HCT116 (cell line): ENCODE results near the gene AKT1. TPM values are rescaled to one million over a fixed set of nuclear protein-coding genes. Genes with fewer than 3 reads are reported as not detected.
A peak's percentile ranks its signal among the peaks of the same experiment; 100 is the strongest.

Experiments used
- ATAC-seq: fragments of 200-7000 bp; cut with Tn5 transposase; 2 replicates; pipeline ENCODE4 v1.9.1; 2020; ENCODE audit warnings: mild to moderate bottlenecking, moderate library complexity
- BruUV-seq: library from RNA; stranded (reverse); fragments of 400-500 nt; replicated peaks from 2 replicates; lab custom pipeline; 2021; lab: Mats Ljungman, UMichigan
- CTCF ChIA-PET: fragments of 300-600 bp; sonication (Branson Sonifier 250); formaldehyde crosslinking; loops from one replicate; lab custom pipeline; 2021; ENCODE audit warnings: antibody characterized with exemption; lab: Charles Lee
- POLR2A ChIA-PET: fragments of 300-600, 350-600 bp; sonication (Branson Sonifier 250); formaldehyde crosslinking; loops from one replicate; lab custom pipeline; 2021; ENCODE audit warnings: antibody characterized with exemption; lab: Charles Lee
- RAD21 ChIA-PET, 2 experiments: fragments of 300-600 bp; sonication (Branson Sonifier 250); formaldehyde crosslinking; loops; one replicate each; lab custom pipeline; 2023; ENCODE audit warnings: low total read pairs in 2 of 2; ENCODE audit not compliant: uncharacterized antibody in 2 of 2, unreplicated experiment in 2 of 2, low non-redundant PET in 1 of 2; lab: Charles Lee
- DNase-seq: peaks from one replicate; pipeline ENCODE4 v3.0.0-alpha.2; 2010; ENCODE audit warnings: low read depth, low spot score
- H2AFZ ChIP-seq: fragments of 200-600 bp; shearing (Covaris generic), sonication (generic); 2 replicates; pipeline ENCODE4 v1.6.1; 2017; ENCODE audit warnings: low read depth, mixed run types, mixed read lengths, antibody characterized with exemption, low read length; ENCODE audit not compliant: poor library complexity, severe bottlenecking
- H3K27ac ChIP-seq: 2 replicates; pipeline ENCODE4 v1.5.1; 2012; ENCODE audit warnings: low read depth, low read length
- H3K27me3 ChIP-seq: fragments of 200-600 bp; sonication (generic); 2 replicates; pipeline ENCODE4 v1.6.1; 2016; ENCODE audit warnings: mixed run types, low read length, mixed read lengths; ENCODE audit not compliant: insufficient read depth
- H3K36me3 ChIP-seq, 2 experiments: fragments of 200-500 bp in 1 of 2; fragments of 200-600 bp in 1 of 2; sonication (Bioruptor generic) in 1 of 2; sonication (generic) in 1 of 2; 2 replicates each; pipeline versions ENCODE4 v1.5.1 to v1.6.1; 2014 to 2016; ENCODE audit warnings: low read length in 2 of 2, inconsistent platforms in 1 of 2, mixed read lengths in 1 of 2, mixed run types in 1 of 2; ENCODE audit not compliant: insufficient read depth in 2 of 2, control insufficient read depth in 1 of 2
- H3K4me1 ChIP-seq, 2 experiments: fragments of 200-600 bp in 1 of 2; sonication (generic) in 1 of 2; 2 replicates each; pipeline versions ENCODE4 v1.5.1 to v1.6.1; 2012 to 2017; ENCODE audit warnings: low read length in 2 of 2, inconsistent platforms in 1 of 2, mild to moderate bottlenecking in 1 of 2, mixed read lengths in 1 of 2, mixed run types in 1 of 2, moderate library complexity in 1 of 2; ENCODE audit not compliant: insufficient read depth in 2 of 2, control insufficient read depth in 1 of 2
- H3K4me2 ChIP-seq: fragments of 200-600 bp; sonication (generic); 2 replicates; pipeline ENCODE4 v1.6.1; 2017; ENCODE audit warnings: mixed run types, low read length, mixed read lengths
- H3K4me3 ChIP-seq, 2 experiments: fragments of 200-600 bp in 1 of 2; sonication (generic) in 1 of 2; replicated peaks in 1 of 2; 2 replicates each; pipeline ENCODE4 v1.5.1; 2011 to 2016; ENCODE audit warnings: low read length in 2 of 2, control low read depth in 1 of 2, low read depth in 1 of 2, mild to moderate bottlenecking in 1 of 2, mixed read lengths in 1 of 2, mixed run types in 1 of 2
- H3K79me2 ChIP-seq: fragments of 200-600 bp; sonication (generic); 2 replicates; pipeline ENCODE4 v1.6.1; 2017; ENCODE audit warnings: mild to moderate bottlenecking, mixed run types, low read length, moderate library complexity, mixed read lengths; ENCODE audit not compliant: insufficient read depth
- H3K9ac ChIP-seq: fragments of 200-600 bp; sonication (generic); 2 replicates; pipeline ENCODE4 v1.6.1; 2016; ENCODE audit warnings: low read length, mixed read lengths
- H3K9me2 ChIP-seq: fragments of 200-600 bp; sonication (generic), shearing (Covaris generic); 2 replicates; pipeline ENCODE4 v1.6.1; 2017; ENCODE audit warnings: mixed run types, mild to moderate bottlenecking, moderate library complexity; ENCODE audit not compliant: insufficient read depth
- H3K9me3 ChIP-seq, 2 experiments: fragments of 200-500 bp in 1 of 2; fragments of 200-600 bp in 1 of 2; sonication (Bioruptor generic) in 1 of 2; sonication (generic) in 1 of 2; 2 replicates each; pipeline ENCODE4 v1.6.1; 2014 to 2017; ENCODE audit warnings: low read length in 2 of 2, mixed read lengths in 2 of 2, inconsistent platforms in 1 of 2, low read depth in 1 of 2, mild to moderate bottlenecking in 1 of 2, mixed run types in 1 of 2, moderate library complexity in 1 of 2; ENCODE audit not compliant: control insufficient read depth in 1 of 2, insufficient read depth in 1 of 2
- H4K20me1 ChIP-seq: fragments of 200-600 bp; sonication (generic), shearing (Covaris generic); 2 replicates; pipeline ENCODE4 v1.6.1; 2017; ENCODE audit warnings: mixed run types, mild to moderate bottlenecking, moderate library complexity; ENCODE audit not compliant: insufficient read depth
- CBX3 ChIP-seq: IDR thresholded peaks from 2 replicates; pipeline ENCODE4 v1.6.1; 2012; ENCODE audit warnings: low read depth
- CEBPB ChIP-seq: IDR thresholded peaks from 2 replicates; pipeline ENCODE4 v1.6.1; 2012; ENCODE audit warnings: low read depth
- POLR2A ChIP-seq: IDR thresholded peaks from 2 replicates; pipeline ENCODE4 v1.7.0; 2011; ENCODE audit warnings: borderline replicate concordance; ENCODE audit not compliant: insufficient read depth, insufficient read length; ENCODE audit errors: extremely low read depth
- POLR2AphosphoS5 ChIP-seq: IDR thresholded peaks from 2 replicates; pipeline ENCODE4 v1.6.1; 2011; ENCODE audit warnings: mild to moderate bottlenecking, low read depth, low read length, moderate library complexity
- SIN3A ChIP-seq: IDR thresholded peaks from 2 replicates; pipeline ENCODE4 v1.6.1; 2012; ENCODE audit warnings: low read depth
- SP1 ChIP-seq: IDR thresholded peaks from 2 replicates; pipeline ENCODE4 v1.6.1; 2012; ENCODE audit warnings: low read depth
- YY1 ChIP-seq: IDR thresholded peaks from 2 replicates; pipeline ENCODE4 v1.6.1; 2011; ENCODE audit warnings: low read length, low read depth, moderate library complexity, mild to moderate bottlenecking; ENCODE audit not compliant: insufficient replicate concordance; ENCODE audit errors: extremely low read depth
- ZFX ChIP-seq: fragments of 450-650 bp; IDR thresholded peaks from 2 replicates; pipeline ENCODE4 v1.6.1; 2017
- intact Hi-C: fragments of 100-400 bp; cut with micrococcal nuclease; formaldehyde crosslinking; loops from 2 replicates; pipeline ENCODE4 v1.10.0; 2022
- total RNA-seq: library from RNA; stranded (reverse); gene quantifications from one replicate; pipeline ENCODE4 v1.2.1, GENCODE V29; 2021; ENCODE audit not compliant: unreplicated experiment
- TF ChIP-seq, protein P1 (sequence below), 3 experiments: fragments of 200-600 bp in 1 of 3; sonication (generic) in 1 of 3; IDR thresholded peaks in 2 of 3; conservative IDR thresholded peaks in 1 of 3; 2 replicates each; pipeline ENCODE4 v1.5.1; 2012 to 2017; ENCODE audit warnings: low read depth in 2 of 3, low read length in 2 of 3, antibody characterized with exemption in 1 of 3, borderline replicate concordance in 1 of 3, control low read depth in 1 of 3, mild to moderate bottlenecking in 1 of 3, mixed read lengths in 1 of 3, mixed run types in 1 of 3, moderate library complexity in 1 of 3; ENCODE audit not compliant: insufficient read depth in 1 of 3
- TF ChIP-seq, protein P2 (sequence below): IDR thresholded peaks from 2 replicates; pipeline ENCODE4 v1.6.1; 2012; ENCODE audit warnings: low read depth

Gene AKT1
- total RNA-seq, 1 experiment from 2014 or later, result 152 TPM

DNA sequence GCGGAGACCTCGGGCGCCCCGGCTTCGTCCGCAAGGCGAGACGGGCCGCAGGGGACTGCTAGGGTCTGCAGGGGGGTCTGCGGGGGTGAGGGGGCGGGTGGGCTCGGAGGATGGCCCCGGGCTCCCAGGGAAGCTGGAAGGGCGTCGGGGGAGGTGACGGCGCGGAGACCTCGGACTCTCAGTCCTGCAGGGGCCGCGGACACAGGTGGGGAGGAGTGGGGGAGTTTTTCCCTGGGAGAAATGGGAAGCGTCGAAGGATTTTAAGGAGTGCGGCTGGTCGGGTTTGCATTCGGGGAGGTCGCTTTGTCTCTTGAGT, 31.3 kb upstream of the AKT1 start:
- Histone ChIP-seq H3K27me3 (no peaks in the 10 kb centered on the region), H4K20me1 (no peaks in the 10 kb centered on the region), H2AFZ (no peak overlapping the region), H3K4me3 (peak overlapping the region; percentile 45 to 62), H3K27ac (peak overlapping the region; percentile 36; the same call in 1 of the 2 replicates), H3K4me2 (peak overlapping the region; percentile 98)
- ChIA-PET RAD21 (interaction anchor here (0.9 to 1.3 kb wide), 2 partner anchors 58 to 69 kb away, joined by 3 to 5 read pairs (median 4); no protein-coding TSS in a partner anchor), POLR2A (interaction anchor here (1.0 to 1.4 kb wide), 2 partner anchors 58 to 74 kb away, joined by 3 read pairs; partner anchors contain the start of gene SIVA1), CTCF (interaction anchor here (0.6 to 2.3 kb wide), 8 partner anchors 29 to 492 kb away, joined by 3 to 29 read pairs (median 3); no protein-coding TSS in a partner anchor)
- DNase-seq, result no peak
- no TSS peak for BruUV-seq
- TF ChIP-seq CBX3 (no peak), SP1 (no peak)
- TF ChIP-seq, all 23 proteins: peak for 0
- Histone ChIP-seq H3K36me3 (no peaks in the 10 kb centered on the region), H3K4me1 (peaks cover 16 to 22% of the 10 kb centered on the region in 2 experiments), H3K9me2 (no peaks in the 10 kb centered on the region), H3K9me3 (peaks cover 0 to 7% of the 10 kb centered on the region in 2 experiments; a peak in 1 of 4 replicates), H3K9ac (peak overlapping the region; percentile 55; the same call in 1 of the 2 replicates), H3K79me2 (no peaks in the 10 kb centered on the region)
- intact Hi-C loops, result loop anchor here (1.0 to 2.0 kb wide), 2 partner anchors 38 to 59 kb away; partner anchors contain the start of gene CEP170B
- peak; percentile 5 for ATAC-seq

DNA sequence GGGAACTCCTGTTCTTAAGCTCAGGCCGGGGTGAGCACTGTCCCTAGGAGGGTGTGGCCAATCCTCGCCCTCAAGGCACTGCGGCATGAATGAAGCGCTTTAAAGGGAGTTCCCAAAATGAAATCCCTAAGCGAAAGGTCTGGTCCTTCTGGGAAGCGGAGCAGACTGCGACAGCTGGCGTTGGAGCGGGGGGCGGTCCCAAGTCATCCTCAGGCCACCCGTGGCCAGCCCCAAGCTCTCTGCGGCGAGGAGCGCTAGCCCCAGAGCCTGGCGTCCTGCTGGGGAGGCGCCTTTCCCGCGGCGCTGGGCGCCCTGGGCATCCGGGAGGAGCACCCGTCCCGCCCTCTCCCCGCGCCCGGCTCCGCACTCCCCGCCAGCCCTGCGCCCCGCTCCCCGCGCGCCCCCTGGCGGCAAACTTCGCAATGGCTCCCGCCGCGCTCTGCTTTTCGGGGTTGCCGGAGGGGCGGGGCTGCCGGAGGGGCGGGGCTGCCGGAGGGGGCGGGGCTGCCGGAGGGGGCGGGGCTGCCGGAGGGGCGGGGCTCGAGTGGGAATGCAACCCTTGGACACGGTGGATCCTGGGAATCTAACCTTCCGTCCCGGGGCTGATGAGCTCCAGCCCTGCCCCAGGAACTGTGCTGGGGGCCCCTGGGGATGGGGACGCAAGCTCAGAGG, 30.8 kb upstream of the AKT1 start:
- no TSS peak for BruUV-seq
- ChIA-PET RAD21 (interaction anchor here (0.6 to 1.3 kb wide), 3 partner anchors 30 to 70 kb away, joined by 3 to 5 read pairs (median 4); no protein-coding TSS in a partner anchor), POLR2A (interaction anchor here (1.0 to 1.4 kb wide), 3 partner anchors 9 to 74 kb away, joined by 3 read pairs; partner anchors contain the start of gene SIVA1), CTCF (interaction anchor here (0.6 to 2.3 kb wide), 8 partner anchors 29 to 493 kb away, joined by 3 to 29 read pairs (median 3); no protein-coding TSS in a partner anchor)
- H3K9ac ChIP-seq, result peak overlapping the region; percentile 55
- H3K4me3 ChIP-seq, result peak overlapping the region; percentile 45 to 62
- DNase-seq, result peak; percentile 47
- H3K9me2 ChIP-seq, result no peaks in the 10 kb centered on the region
- peak overlapping the region; percentile 98 for H3K4me2 ChIP-seq
- peak; percentile 81 for ATAC-seq
- H3K27me3 ChIP-seq, result no peaks in the 10 kb centered on the region
- H4K20me1 ChIP-seq, result no peaks in the 10 kb centered on the region
- no peaks in the 10 kb centered on the region for H3K36me3 ChIP-seq
- H3K27ac ChIP-seq, result peak overlapping the region; percentile 42; the same call in 1 of the 2 replicates
- H3K9me3 ChIP-seq, result peaks cover 0 to 7% of the 10 kb centered on the region in 2 experiments; a peak in 1 of 4 replicates
- H3K79me2 ChIP-seq, result no peaks in the 10 kb centered on the region
- peaks cover 16 to 22% of the 10 kb centered on the region in 2 experiments for H3K4me1 ChIP-seq
- intact Hi-C loops, result loop anchor here (1.0 to 2.0 kb wide), 2 partner anchors 38 to 58 kb away; partner anchors contain the start of gene CEP170B
- H2AFZ ChIP-seq, result no peak overlapping the region
- TF ChIP-seq SP1 (no peak), CBX3 (no peak), POLR2A (no peak), SIN3A (no peak), YY1 (peak; percentile 53), ZFX (no peak), CEBPB (no peak), POLR2AphosphoS5 (peak; percentile 68)
- TF ChIP-seq, protein P1, sequence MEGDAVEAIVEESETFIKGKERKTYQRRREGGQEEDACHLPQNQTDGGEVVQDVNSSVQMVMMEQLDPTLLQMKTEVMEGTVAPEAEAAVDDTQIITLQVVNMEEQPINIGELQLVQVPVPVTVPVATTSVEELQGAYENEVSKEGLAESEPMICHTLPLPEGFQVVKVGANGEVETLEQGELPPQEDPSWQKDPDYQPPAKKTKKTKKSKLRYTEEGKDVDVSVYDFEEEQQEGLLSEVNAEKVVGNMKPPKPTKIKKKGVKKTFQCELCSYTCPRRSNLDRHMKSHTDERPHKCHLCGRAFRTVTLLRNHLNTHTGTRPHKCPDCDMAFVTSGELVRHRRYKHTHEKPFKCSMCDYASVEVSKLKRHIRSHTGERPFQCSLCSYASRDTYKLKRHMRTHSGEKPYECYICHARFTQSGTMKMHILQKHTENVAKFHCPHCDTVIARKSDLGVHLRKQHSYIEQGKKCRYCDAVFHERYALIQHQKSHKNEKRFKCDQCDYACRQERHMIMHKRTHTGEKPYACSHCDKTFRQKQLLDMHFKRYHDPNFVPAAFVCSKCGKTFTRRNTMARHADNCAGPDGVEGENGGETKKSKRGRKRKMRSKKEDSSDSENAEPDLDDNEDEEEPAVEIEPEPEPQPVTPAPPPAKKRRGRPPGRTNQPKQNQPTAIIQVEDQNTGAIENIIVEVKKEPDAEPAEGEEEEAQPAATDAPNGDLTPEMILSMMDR (IDR thresholded peaks at IDR 0.05 in 2 of 3, conservative IDR thresholded peaks at IDR 0.05 in 1 of 3; ENCODE audit: borderline replicate concordance in 1 of 3, insufficient read depth in 1 of 3, low read depth in 2 of 3, low read length in 2 of 3), result peak; percentile 57 to 73 (median 66)
- TF ChIP-seq, protein P2, sequence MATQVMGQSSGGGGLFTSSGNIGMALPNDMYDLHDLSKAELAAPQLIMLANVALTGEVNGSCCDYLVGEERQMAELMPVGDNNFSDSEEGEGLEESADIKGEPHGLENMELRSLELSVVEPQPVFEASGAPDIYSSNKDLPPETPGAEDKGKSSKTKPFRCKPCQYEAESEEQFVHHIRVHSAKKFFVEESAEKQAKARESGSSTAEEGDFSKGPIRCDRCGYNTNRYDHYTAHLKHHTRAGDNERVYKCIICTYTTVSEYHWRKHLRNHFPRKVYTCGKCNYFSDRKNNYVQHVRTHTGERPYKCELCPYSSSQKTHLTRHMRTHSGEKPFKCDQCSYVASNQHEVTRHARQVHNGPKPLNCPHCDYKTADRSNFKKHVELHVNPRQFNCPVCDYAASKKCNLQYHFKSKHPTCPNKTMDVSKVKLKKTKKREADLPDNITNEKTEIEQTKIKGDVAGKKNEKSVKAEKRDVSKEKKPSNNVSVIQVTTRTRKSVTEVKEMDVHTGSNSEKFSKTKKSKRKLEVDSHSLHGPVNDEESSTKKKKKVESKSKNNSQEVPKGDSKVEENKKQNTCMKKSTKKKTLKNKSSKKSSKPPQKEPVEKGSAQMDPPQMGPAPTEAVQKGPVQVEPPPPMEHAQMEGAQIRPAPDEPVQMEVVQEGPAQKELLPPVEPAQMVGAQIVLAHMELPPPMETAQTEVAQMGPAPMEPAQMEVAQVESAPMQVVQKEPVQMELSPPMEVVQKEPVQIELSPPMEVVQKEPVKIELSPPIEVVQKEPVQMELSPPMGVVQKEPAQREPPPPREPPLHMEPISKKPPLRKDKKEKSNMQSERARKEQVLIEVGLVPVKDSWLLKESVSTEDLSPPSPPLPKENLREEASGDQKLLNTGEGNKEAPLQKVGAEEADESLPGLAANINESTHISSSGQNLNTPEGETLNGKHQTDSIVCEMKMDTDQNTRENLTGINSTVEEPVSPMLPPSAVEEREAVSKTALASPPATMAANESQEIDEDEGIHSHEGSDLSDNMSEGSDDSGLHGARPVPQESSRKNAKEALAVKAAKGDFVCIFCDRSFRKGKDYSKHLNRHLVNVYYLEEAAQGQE, result no peak
